Islet precursor cell (in vitro differentiated cells): ENCODE measurements around the gene GEMIN2.
"Not testable (repeated sequence)": the region's sequence is repeated elsewhere in the genome, so short reads cannot be mapped to it uniquely, and the experiment has no call there.

Experiments used
- DNase-seq: peaks from one replicate; pipeline ENCODE4 v3.0.0-alpha.2; 2018

The GEMIN2 gene

DNA sequence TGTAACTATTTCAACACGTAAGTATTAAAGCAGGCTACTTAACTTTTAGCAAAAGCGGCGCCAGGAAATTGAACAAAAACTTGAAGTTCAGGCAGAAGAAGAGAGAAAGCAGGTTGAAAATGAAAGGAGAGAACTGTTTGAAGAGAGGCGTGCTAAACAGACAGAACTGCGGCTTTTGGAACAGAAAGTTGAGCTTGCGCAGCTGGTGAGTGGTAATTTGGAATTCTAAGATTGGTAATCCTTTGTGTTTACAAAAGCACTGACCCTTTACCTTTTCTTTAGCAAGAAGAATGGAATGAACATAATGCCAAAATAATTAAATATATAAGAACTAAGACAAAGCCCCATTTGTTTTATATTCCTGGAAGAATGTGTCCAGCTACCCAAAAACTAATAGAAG lies 64.9 kb downstream of the GEMIN2 start:
- DNase-seq: no peak

DNA sequence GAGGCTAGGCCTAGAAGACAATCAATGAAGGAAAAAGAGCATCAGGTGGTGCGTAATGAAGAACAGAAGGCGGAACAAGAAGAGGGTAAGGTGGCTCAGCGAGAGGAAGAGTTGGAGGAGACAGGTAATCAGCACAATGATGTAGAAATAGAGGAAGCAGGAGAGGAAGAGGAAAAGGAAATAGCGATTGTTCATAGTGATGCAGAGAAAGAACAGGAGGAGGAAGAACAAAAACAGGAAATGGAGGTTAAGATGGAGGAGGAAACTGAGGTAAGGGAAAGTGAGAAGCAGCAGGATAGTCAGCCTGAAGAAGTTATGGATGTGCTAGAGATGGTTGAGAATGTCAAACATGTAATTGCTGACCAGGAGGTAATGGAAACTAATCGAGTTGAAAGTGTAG lies 66.4 kb downstream of the GEMIN2 start:
- DNase-seq: no peak

DNA sequence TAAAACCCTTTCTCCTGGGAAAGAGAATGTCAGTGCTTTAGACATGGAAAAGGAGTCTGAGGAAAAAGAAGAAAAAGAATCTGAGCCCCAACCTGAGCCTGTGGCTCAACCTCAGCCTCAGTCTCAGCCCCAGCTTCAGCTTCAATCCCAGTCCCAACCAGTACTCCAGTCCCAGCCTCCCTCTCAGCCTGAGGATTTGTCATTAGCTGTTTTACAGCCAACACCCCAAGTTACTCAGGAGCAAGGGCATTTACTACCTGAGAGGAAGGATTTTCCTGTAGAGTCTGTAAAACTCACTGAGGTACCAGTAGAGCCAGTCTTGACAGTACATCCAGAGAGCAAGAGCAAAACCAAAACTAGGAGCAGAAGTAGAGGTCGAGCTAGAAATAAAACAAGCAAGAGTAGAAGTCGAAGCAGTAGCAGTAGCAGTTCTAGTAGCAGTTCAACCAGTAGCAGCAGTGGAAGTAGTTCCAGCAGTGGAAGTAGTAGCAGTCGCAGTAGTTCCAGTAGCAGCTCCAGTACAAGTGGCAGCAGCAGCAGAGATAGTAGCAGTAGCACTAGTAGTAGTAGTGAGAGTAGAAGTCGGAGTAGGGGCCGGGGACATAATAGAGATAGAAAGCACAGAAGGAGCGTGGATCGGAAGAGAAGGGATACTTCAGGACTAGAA lies 67.0 kb downstream of the GEMIN2 start:
- DNase-seq: no peak

DNA sequence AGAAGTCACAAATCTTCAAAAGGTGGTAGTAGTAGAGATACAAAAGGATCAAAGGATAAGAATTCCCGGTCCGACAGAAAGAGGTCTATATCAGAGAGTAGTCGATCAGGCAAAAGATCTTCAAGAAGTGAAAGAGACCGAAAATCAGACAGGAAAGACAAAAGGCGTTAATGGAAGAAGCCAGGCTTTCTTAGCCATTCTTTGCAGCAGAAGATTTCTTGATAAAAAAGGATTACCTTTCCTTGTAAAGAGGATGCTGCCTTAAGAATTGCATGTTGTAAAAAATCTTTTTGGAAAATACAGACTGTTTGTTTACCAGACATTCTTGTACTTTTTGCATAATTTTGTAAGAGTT lies 67.5 kb downstream of the GEMIN2 start:
- DNase-seq: no peak

DNA sequence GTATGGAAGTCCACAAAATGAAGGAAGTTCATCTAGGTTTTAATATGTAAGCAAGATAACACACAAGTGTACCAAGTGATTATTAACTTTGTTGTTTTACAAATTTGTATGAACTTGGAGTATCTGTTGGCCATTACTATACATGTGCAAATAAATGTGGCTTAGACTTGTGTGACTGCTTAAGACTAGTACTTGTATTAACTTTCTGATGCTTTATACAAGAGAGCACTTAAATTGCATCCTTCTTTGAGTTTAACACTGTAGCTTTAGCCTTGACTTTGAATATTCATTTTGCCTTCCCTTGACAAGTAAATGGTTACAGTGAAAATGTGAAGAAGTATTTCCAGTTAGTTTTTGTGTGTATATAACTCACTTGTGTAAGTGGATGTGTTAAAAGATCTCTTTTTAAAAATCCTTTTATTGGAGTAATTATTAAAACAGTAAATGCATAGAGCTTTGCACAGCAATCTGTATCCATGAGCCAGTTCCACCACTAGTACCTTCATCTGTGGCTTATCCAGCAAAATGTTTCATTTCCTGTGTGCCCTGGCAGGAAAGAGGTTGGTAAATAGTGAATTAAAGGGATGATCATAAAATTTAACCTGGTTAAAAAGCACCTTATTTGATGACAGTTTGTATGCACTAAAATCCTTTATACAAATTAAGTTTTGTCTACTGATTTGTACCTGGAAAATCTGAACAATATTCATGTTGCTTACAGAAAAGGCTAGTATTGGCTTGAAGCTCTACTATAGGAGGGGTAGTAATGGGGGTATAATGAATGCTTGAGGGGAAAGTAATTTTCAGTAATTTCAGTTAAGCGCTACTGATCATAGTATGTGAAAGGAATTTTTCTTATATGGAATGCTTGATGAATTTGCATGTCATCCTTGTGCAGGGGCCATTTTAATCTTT lies 68.9 kb downstream of the GEMIN2 start:
- DNase-seq: no peak

DNA sequence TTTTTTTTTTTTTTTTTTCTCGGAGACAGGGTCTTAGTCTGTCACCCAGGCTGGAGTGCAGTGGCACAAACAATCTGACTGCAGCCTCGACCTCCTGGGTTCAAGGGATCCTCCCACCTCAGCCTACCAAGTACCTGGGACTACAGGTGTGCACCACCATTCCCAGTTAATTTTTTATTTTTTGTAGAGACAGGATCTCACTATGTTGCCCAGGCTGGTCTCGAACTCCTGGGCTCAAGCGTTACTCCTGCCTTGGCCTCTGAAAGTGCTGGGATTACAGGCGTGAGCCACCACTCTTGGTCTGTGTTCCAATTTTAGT lies 69.5 kb downstream of the GEMIN2 start:
- DNase-seq: not testable (repeated sequence)

DNA sequence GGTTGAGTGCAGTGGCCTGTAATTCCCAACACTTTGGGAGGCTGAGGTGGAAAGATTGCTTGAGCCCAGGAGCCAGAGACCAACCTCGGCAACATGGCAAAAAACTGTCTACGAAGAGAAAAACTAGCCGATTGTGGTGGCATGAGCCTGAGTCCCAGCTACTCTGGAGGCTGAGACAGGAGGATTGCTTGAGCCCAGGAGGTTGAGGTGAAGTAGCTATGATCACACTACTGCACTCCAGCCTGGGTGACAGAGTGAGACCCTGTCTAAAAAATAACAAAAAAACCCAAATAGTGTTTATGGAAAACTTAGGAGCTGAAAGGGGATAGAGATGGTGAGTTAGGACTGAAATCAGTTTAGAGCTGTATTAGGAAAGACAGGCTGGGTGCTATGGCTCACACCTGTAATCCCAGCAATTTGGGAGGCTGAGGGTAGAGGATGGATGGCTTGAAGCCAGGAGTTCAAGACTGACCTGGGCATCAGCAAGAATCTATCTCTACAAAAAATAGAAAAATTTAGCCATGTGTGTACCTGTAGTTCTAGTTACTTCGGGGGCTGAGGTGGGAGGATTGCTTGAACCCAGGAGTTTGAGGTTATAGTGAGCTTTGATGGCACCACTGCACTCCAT lies 70.6 kb downstream of the GEMIN2 start:
- no peak for DNase-seq

DNA sequence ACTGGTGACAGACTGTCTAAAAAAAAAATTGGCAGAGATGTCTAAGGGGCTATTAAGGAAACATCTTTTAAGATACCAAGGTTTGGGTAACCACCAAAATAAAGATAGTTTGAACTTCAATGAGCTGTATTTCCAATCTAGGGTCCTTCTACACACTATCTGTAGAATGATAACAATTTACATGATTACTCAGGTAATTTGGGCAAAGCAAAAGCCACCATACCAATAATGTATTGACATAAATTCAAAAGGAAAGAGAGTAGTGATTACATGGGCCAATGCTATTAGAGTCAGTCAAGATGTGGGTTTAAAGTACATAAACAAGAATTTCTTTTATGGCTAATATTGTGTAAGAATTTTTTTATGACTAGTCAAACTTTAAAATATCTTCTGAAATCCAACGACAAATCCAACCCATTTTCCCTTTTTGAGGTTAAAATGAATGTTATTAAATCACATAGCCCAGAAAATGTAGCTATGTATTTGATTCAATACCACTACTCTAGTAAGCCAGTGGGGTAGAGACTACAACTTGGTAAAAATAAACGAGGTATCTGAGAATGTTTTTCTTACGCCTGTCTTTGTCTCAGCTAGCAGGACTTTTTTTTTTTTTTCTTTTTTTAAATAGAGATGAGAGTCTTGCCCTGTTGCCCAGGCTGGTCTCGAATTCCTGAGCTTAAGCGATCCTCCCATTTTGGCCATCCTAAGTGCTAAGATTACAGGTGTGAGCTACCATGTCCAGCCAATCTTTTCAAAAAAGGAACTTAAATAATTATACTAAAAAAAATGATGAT lies 71.3 kb downstream of the GEMIN2 start:
- no peak for DNase-seq
